ENCODE data around the gene YARS1.

The YARS1 gene

DNA sequence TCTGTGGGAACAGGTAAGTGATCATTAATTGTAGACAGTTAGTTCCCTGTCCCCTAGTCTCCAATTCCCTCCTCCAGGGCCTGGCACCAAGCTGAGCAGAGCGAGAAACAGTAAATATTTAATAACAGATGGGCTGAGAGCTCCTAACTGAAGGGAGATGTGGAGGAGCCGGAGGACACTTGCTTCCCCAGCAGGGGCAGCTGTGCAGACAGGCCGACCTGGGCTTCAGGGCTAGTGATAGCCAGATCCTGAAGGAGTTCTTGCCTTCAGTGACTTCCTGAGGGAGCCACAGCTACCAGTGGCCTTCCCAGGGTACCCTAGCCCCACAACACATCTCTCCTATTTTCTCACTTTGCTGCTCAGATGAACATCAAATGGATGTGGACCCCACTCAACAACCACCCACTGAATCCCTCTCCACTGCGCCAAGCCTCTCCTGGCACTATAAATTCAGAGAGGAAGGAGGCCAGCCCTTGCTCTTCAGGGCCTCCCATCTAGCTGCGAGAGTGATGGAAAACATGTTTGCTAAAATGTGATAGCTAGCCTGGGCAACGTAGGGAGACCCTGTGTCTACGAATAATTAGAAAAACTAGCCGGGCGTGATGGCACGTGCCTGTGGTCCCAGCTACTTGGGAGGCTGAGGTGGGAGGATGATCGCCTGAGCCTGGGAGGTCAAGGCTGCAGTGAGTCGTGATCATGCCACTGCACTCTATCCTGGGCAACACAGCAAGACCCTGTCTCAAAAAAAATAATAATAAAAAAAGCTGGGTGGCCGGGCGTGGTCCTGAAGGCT lies 87.7 kb downstream of the YARS1 start:
- H3K4me1 ChIP-seq (ENCODE audit: insufficient read depth, low read length): peaks cover 22% of the 10 kb centered on the region
- no peak overlapping the region for H3K4me3 ChIP-seq (ENCODE audit: low read length)
- no peaks in the 10 kb centered on the region for H3K36me3 ChIP-seq (ENCODE audit: insufficient read depth, low read length)
- no peaks in the 10 kb centered on the region for H3K9me3 ChIP-seq (ENCODE audit: low read length)
- no peak overlapping the region for H2AFZ ChIP-seq (ENCODE audit: low read depth, low read length)
- no peaks in the 10 kb centered on the region for H3K27me3 ChIP-seq (ENCODE audit: insufficient read depth, low read length)

DNA sequence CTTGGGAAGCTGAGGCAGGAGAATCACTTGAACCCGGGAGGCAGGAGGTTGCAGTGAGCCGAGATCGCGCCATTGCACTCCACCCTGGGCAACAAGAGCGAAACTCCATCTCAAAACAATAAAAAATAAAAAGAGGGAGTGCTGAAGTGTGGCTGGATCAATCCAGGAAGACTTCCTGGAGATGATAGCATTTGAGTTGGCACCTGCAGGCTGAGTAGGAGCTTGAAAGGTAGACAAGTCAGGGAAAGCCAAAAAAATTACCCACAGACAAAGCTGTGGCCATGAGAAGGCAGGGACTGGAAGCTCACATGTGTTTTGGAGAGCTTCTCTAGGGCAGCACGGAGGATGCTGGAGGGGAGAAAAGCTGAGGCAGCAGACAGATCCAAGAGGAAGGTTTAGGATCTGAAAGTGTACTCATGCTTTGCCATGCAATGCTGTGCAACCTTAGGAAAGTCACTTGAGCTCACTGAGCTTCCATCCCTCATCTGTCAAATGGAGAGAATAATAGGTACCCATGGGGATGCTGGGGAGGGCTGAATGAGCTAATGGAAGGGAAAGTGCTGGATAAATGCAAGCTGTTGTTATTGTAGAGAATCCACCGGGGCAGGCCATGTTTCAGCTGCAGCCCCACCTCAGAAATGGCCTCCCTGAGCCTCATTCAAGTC lies 88.6 kb downstream of the YARS1 start:
- peaks cover 15% of the 10 kb centered on the region for H3K4me1 ChIP-seq (ENCODE audit: insufficient read depth, low read length)
- H3K27me3 ChIP-seq (ENCODE audit: insufficient read depth, low read length): no peaks in the 10 kb centered on the region
- no peak overlapping the region for H2AFZ ChIP-seq (ENCODE audit: low read depth, low read length)
- H3K4me3 ChIP-seq (ENCODE audit: low read length): no peak overlapping the region
- H3K36me3 ChIP-seq (ENCODE audit: insufficient read depth, low read length): no peaks in the 10 kb centered on the region
- no peaks in the 10 kb centered on the region for H3K9me3 ChIP-seq (ENCODE audit: low read length)

DNA sequence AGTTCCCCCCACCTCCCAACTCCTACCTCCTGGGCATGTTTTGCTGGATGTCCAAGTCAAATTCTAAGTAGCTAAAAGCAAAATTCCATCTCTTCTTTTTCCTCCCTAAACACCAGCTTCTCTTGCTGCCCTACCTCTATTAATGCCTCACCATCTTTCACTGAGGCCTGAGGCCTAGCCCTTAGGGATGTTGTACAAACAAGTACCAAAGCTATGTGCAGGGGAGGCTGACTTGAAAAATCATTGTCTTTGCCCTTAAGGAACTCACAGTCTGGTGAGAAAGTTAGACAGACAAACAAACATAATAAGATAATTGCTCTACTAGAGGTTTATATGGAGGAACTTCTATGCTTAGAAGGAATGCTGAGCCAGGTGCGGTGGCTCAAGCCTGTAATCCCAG lies 89.3 kb downstream of the YARS1 start:
- H3K36me3 ChIP-seq (ENCODE audit: insufficient read depth, low read length): no peaks in the 10 kb centered on the region
- H3K4me1 ChIP-seq (ENCODE audit: insufficient read depth, low read length): peaks cover 12% of the 10 kb centered on the region
- H3K9me3 ChIP-seq (ENCODE audit: low read length): no peaks in the 10 kb centered on the region
- H3K4me3 ChIP-seq (ENCODE audit: low read length): no peak overlapping the region
- H3K27me3 ChIP-seq (ENCODE audit: insufficient read depth, low read length): no peaks in the 10 kb centered on the region
- H2AFZ ChIP-seq (ENCODE audit: low read depth, low read length): no peak overlapping the region

DNA sequence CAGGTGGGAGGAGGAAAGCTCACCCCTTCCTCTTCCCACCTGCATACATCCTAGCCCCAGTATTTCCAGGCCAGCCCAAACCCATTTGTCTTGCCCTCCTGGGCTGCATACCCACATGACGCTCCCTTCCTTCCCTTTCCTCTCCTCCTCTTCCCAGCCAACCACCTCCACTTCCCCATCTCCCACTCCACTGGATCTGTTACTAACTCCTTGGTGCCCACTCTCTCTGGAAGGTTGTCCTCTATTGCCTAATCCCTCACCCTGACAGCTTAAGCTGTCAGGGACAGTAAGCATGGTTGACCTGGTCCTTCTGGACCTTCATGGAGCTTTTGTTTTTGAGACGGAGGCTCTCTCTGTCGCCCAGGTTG lies 91.6 kb downstream of the YARS1 start:
- Histone ChIP-seq H3K4me3 (ENCODE audit: low read length) (no peak overlapping the region), H3K4me1 (ENCODE audit: insufficient read depth, low read length) (peaks cover 10% of the 10 kb centered on the region), H3K36me3 (ENCODE audit: insufficient read depth, low read length) (no peaks in the 10 kb centered on the region), H3K27me3 (ENCODE audit: insufficient read depth, low read length) (no peaks in the 10 kb centered on the region), H3K9me3 (ENCODE audit: low read length) (no peaks in the 10 kb centered on the region), H2AFZ (ENCODE audit: low read depth, low read length) (no peak overlapping the region)

Data from neuron (in vitro differentiated cells).